ENCODE results near the gene GLDC. TPM values are rescaled to one million over a fixed set of nuclear protein-coding genes. Genes with fewer than 3 reads are reported as not detected.
"Not testable (repeated sequence)": the region's sequence is repeated elsewhere in the genome, so short reads cannot be mapped to it uniquely, and the experiment has no call there.

GLDC gene
- total RNA-seq, 1 experiment from 2014 or later = 5.1 TPM

GRCh38 chr9:6549106-6549800, 96.3 kb downstream of the GLDC start:
- no TSS peak for BruUV-seq (replicated peaks)
- Mint-ChIP-seq H3K27me3 (ENCODE audit: unreplicated experiment) (no peaks in the 10 kb centered on the region), H3K27ac (ENCODE audit: unreplicated experiment) (no peak overlapping the region), H3K4me3 (ENCODE audit: low read depth, unreplicated experiment) (no peak overlapping the region), H3K4me1 (ENCODE audit: low read depth, unreplicated experiment) (no peaks in the 10 kb centered on the region), H3K9me3 (ENCODE audit: low read depth, unreplicated experiment) (no peaks in the 10 kb centered on the region), H3K36me3 (ENCODE audit: insufficient read depth, unreplicated experiment) (no peaks in the 10 kb centered on the region)
- no peak for DNase-seq
- intact Hi-C loops (cut with micrococcal nuclease; ENCODE audit: unreplicated experiment) = no loop called here
- CTCF ChIA-PET = no interaction called here
- no peak for TF ChIP-seq CTCF (IDR thresholded peaks at IDR 0.05; ENCODE audit: unreplicated experiment)

GRCh38 chr9:6545017-6545691, 100.4 kb downstream of the GLDC start:
- BruUV-seq (replicated peaks) = no TSS peak
- no peaks in the 10 kb centered on the region for H3K36me3 Mint-ChIP-seq (ENCODE audit: insufficient read depth, unreplicated experiment)
- H3K4me3 Mint-ChIP-seq (ENCODE audit: low read depth, unreplicated experiment) = no peak overlapping the region
- no peaks in the 10 kb centered on the region for H3K4me1 Mint-ChIP-seq (ENCODE audit: low read depth, unreplicated experiment)
- intact Hi-C loops (cut with micrococcal nuclease; ENCODE audit: unreplicated experiment) = no loop called here
- no peaks in the 10 kb centered on the region for H3K9me3 Mint-ChIP-seq (ENCODE audit: low read depth, unreplicated experiment)
- H3K27me3 Mint-ChIP-seq (ENCODE audit: unreplicated experiment) = no peaks in the 10 kb centered on the region
- DNase-seq = no peak
- no peak for TF ChIP-seq CTCF (IDR thresholded peaks at IDR 0.05; ENCODE audit: unreplicated experiment)
- CTCF ChIA-PET = no interaction called here
- no peak overlapping the region for H3K27ac Mint-ChIP-seq (ENCODE audit: unreplicated experiment)

GRCh38 chr9:6543204-6543603, 102.3 kb downstream of the GLDC start:
- H3K4me3 Mint-ChIP-seq (ENCODE audit: low read depth, unreplicated experiment) = no peak overlapping the region
- no peaks in the 10 kb centered on the region for H3K27me3 Mint-ChIP-seq (ENCODE audit: unreplicated experiment)
- no peaks in the 10 kb centered on the region for H3K36me3 Mint-ChIP-seq (ENCODE audit: insufficient read depth, unreplicated experiment)
- intact Hi-C loops (cut with micrococcal nuclease; ENCODE audit: unreplicated experiment) = no loop called here
- BruUV-seq (replicated peaks) = no TSS peak
- H3K4me1 Mint-ChIP-seq (ENCODE audit: low read depth, unreplicated experiment) = no peaks in the 10 kb centered on the region
- no peak for DNase-seq
- CTCF ChIA-PET = no interaction called here
- no peak for TF ChIP-seq CTCF (IDR thresholded peaks at IDR 0.05; ENCODE audit: unreplicated experiment)
- H3K9me3 Mint-ChIP-seq (ENCODE audit: low read depth, unreplicated experiment) = no peaks in the 10 kb centered on the region
- no peak overlapping the region for H3K27ac Mint-ChIP-seq (ENCODE audit: unreplicated experiment)

- H3K36me3 Mint-ChIP-seq (ENCODE audit: insufficient read depth, unreplicated experiment); H3K27me3 Mint-ChIP-seq (ENCODE audit: unreplicated experiment); H3K4me1 Mint-ChIP-seq (ENCODE audit: low read depth, unreplicated experiment); H3K4me3 Mint-ChIP-seq (ENCODE audit: low read depth, unreplicated experiment); H3K9me3 Mint-ChIP-seq (ENCODE audit: low read depth, unreplicated experiment); intact Hi-C loops (cut with micrococcal nuclease; ENCODE audit: unreplicated experiment); H3K27ac Mint-ChIP-seq (ENCODE audit: unreplicated experiment); BruUV-seq (replicated peaks); DNase-seq: not testable (repeated sequence)
- CTCF ChIA-PET = interaction anchor here (0.6 kb wide), 1 partner anchor 11 kb away, joined by 4 read pairs; no protein-coding TSS in a partner anchor
These were observed 102.9 kb downstream of the GLDC start for GRCh38 chr9:6542617-6543016.

GRCh38 chr9:6538666-6539071, 106.9 kb downstream of the GLDC start:
- DNase-seq = no peak
- H3K36me3 Mint-ChIP-seq (ENCODE audit: insufficient read depth, unreplicated experiment) = no peaks in the 10 kb centered on the region
- no peak for TF ChIP-seq CTCF (IDR thresholded peaks at IDR 0.05; ENCODE audit: unreplicated experiment)
- H3K9me3 Mint-ChIP-seq (ENCODE audit: low read depth, unreplicated experiment) = no peaks in the 10 kb centered on the region
- H3K27me3 Mint-ChIP-seq (ENCODE audit: unreplicated experiment) = no peaks in the 10 kb centered on the region
- BruUV-seq (replicated peaks) = no TSS peak
- intact Hi-C loops (cut with micrococcal nuclease; ENCODE audit: unreplicated experiment) = no loop called here
- H3K4me1 Mint-ChIP-seq (ENCODE audit: low read depth, unreplicated experiment) = no peaks in the 10 kb centered on the region
- no peak overlapping the region for H3K27ac Mint-ChIP-seq (ENCODE audit: unreplicated experiment)
- CTCF ChIA-PET = no interaction called here
- H3K4me3 Mint-ChIP-seq (ENCODE audit: low read depth, unreplicated experiment) = no peak overlapping the region
